ENCODE results near the gene FBXO33.

DNA sequence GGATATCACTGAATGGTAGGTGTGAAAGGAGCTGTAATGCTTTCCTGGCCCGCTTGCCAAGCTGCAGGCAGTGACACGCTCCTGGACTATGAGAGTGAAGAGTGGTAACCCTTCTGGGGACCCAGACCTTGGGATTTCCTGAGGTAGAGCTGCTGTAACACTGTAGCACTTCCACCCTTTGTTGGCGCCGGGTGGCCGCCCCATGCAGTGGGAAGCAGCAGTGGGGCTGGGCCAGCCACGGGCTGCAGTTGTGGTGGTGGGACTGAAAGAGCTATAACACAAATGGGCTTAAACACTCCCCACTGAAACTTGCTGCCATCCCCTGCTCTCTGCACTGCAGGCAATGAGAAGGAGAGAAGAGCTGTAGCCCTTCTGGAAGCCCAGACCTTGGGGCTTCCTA, 9.6 kb upstream of the FBXO33 start:
- TF ChIP-seq, protein P1, sequence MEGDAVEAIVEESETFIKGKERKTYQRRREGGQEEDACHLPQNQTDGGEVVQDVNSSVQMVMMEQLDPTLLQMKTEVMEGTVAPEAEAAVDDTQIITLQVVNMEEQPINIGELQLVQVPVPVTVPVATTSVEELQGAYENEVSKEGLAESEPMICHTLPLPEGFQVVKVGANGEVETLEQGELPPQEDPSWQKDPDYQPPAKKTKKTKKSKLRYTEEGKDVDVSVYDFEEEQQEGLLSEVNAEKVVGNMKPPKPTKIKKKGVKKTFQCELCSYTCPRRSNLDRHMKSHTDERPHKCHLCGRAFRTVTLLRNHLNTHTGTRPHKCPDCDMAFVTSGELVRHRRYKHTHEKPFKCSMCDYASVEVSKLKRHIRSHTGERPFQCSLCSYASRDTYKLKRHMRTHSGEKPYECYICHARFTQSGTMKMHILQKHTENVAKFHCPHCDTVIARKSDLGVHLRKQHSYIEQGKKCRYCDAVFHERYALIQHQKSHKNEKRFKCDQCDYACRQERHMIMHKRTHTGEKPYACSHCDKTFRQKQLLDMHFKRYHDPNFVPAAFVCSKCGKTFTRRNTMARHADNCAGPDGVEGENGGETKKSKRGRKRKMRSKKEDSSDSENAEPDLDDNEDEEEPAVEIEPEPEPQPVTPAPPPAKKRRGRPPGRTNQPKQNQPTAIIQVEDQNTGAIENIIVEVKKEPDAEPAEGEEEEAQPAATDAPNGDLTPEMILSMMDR (IDR thresholded peaks at IDR 0.05), result no peak
- no peak for TF ChIP-seq POLR2A (IDR thresholded peaks at IDR 0.05)

Data from thyroid gland (tissue), 4 donors.